ENCODE measurements around the gene ZNF407.

The ZNF407 gene

DNA sequence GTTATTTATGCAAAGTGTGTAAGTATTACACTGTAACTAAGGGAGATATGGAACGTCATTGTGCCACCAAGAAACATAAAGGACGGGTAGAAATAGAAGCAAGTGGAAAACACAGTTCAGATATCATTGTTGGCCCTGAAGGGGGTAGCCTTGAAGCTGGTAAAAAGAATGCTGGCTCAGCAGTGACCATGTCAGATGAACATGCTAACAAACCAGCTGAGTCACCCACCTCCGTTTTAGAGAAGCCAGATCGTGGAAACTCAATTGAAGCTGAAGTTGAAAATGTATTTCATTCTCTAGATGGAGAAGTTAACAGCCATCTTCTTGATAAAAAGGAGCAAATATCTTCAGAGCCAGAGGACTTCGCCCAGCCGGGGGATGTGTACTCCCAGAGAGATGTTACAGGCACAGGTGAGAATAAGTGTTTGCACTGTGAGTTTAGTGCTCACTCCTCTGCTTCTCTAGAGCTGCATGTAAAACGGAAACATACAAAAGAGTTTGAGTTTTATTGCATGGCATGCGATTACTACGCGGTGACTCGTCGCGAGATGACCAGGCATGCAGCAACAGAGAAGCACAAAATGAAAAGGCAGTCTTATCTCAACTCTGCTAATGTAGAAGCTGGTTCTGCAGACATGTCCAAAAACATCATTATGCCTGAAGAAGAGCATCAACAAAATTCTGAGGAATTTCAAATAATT, 36.1 kb downstream of the ZNF407 start:
- Histone ChIP-seq H3K4me3 (ENCODE audit: insufficient read length, low read depth) (no peak overlapping the region), H3K9me3 (ENCODE audit: insufficient read depth, low read length) (no peaks in the 10 kb centered on the region), H3K36me3 (ENCODE audit: insufficient read depth, insufficient read length, low read length) (peaks cover 36% of the 10 kb centered on the region), H3K9ac (ENCODE audit: insufficient read length, low read depth) (no peak overlapping the region), H3K27me3 (ENCODE audit: insufficient read depth, insufficient read length) (no peaks in the 10 kb centered on the region), H3K4me1 (ENCODE audit: insufficient read depth, insufficient read length) (peaks cover 2% of the 10 kb centered on the region)
- no peak for TF ChIP-seq YY1 (IDR thresholded peaks at IDR 0.05; ENCODE audit: insufficient read depth, insufficient read length)
- no peak for TF ChIP-seq ZNF274 (IDR thresholded peaks at IDR 0.05; ENCODE audit: low read depth, low read length)
- TF ChIP-seq SUZ12 (IDR thresholded peaks at IDR 0.05; ENCODE audit: extremely low read depth, insufficient read depth, insufficient read length): no peak
- DNase-seq (ENCODE audit: low read depth, low spot score): no peak

DNA sequence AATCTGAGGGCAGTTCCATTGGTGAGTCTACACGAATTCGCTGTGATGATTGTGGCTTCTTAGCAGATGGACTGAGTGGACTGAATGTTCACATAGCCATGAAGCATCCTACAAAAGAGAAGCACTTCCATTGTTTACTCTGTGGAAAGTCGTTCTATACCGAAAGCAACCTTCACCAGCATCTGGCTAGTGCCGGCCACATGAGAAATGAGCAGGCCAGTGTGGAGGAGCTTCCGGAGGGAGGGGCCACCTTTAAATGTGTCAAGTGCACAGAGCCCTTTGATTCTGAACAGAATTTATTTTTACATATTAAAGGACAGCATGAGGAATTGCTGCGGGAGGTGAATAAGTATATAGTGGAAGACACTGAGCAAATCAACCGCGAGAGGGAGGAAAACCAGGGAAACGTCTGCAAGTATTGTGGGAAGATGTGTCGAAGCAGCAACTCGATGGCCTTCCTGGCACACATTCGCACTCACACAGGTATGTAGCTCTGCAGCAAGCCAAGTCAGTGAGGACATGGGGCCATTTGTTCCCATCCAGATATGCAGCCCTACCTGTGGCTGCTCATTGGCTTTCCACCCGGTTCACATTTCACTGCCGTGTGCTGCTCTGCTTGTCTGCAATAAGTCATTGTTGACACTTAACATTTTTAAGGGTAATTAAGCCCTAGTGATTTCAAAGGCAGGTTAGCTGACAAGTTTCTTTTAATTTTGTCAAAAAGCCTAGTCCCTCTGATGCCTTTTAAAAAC, 37.7 kb downstream of the ZNF407 start:
- H3K36me3 ChIP-seq (ENCODE audit: insufficient read depth, insufficient read length, low read length): peaks cover 36% of the 10 kb centered on the region
- H3K9me3 ChIP-seq (ENCODE audit: insufficient read depth, low read length): no peaks in the 10 kb centered on the region
- no peak for DNase-seq (ENCODE audit: low read depth, low spot score)
- H3K4me1 ChIP-seq (ENCODE audit: insufficient read depth, insufficient read length): peaks cover 2% of the 10 kb centered on the region
- TF ChIP-seq SUZ12 (IDR thresholded peaks at IDR 0.05; ENCODE audit: extremely low read depth, insufficient read depth, insufficient read length) (no peak), YY1 (IDR thresholded peaks at IDR 0.05; ENCODE audit: insufficient read depth, insufficient read length) (no peak), ZNF274 (IDR thresholded peaks at IDR 0.05; ENCODE audit: low read depth, low read length) (no peak)
- no peak overlapping the region for H3K4me3 ChIP-seq (ENCODE audit: insufficient read length, low read depth)
- H3K27me3 ChIP-seq (ENCODE audit: insufficient read depth, insufficient read length): no peaks in the 10 kb centered on the region
- no peak overlapping the region for H3K9ac ChIP-seq (ENCODE audit: insufficient read length, low read depth)

DNA sequence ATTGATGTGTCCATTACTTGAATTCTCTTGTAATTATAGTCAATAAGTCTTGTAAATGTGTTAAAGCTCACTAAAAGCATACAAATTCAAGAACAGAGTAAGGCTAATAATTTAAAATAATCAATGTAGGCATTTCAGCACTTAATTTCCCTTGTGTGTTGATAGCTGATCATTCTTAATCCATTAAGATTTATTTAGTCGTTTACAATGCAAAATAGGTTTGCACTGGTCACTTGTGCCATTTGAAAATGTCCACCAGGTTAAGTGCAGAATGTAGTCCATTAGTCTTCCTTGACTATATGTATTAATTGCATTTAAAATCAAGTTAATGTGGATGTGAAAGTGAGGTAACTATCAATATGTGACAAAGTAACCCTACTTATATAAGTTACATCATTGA, 39.4 kb downstream of the ZNF407 start:
- Histone ChIP-seq H3K27me3 (ENCODE audit: insufficient read depth, insufficient read length) (no peaks in the 10 kb centered on the region), H3K4me1 (ENCODE audit: insufficient read depth, insufficient read length) (peaks cover 2% of the 10 kb centered on the region), H3K36me3 (ENCODE audit: insufficient read depth, insufficient read length, low read length) (peaks cover 36% of the 10 kb centered on the region), H3K4me3 (ENCODE audit: insufficient read length, low read depth) (no peak overlapping the region), H3K9ac (ENCODE audit: insufficient read length, low read depth) (no peak overlapping the region), H3K9me3 (ENCODE audit: insufficient read depth, low read length) (no peaks in the 10 kb centered on the region)
- TF ChIP-seq YY1 (IDR thresholded peaks at IDR 0.05; ENCODE audit: insufficient read depth, insufficient read length) (no peak), ZNF274 (IDR thresholded peaks at IDR 0.05; ENCODE audit: low read depth, low read length) (no peak), SUZ12 (IDR thresholded peaks at IDR 0.05; ENCODE audit: extremely low read depth, insufficient read depth, insufficient read length) (no peak)
- no peak for DNase-seq (ENCODE audit: low read depth, low spot score)

DNA sequence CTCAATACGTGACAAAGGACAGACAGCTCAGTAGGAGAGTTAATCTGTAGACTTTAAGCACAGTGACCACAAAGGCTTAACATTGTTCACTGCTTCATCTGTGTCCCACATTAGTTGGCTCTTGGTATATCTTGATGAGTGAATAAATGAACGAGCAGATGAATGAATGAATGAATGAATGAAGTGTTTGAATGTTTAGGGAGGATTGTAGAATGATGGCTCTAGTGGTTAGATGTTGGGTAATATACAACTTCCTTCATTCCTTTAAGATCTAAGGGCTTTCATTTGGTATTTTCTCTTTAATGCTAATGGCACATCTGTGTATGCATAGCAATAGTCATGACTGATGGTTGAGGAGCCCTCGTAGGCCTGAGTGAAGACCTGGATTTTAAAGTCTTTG, 40.5 kb downstream of the ZNF407 start:
- DNase-seq (ENCODE audit: low read depth, low spot score): no peak
- Histone ChIP-seq H3K9me3 (ENCODE audit: insufficient read depth, low read length) (no peaks in the 10 kb centered on the region), H3K4me1 (ENCODE audit: insufficient read depth, insufficient read length) (peaks cover 2% of the 10 kb centered on the region), H3K4me3 (ENCODE audit: insufficient read length, low read depth) (no peak overlapping the region), H3K27me3 (ENCODE audit: insufficient read depth, insufficient read length) (no peaks in the 10 kb centered on the region), H3K36me3 (ENCODE audit: insufficient read depth, insufficient read length, low read length) (peaks cover 28% of the 10 kb centered on the region), H3K9ac (ENCODE audit: insufficient read length, low read depth) (no peak overlapping the region)
- TF ChIP-seq SUZ12 (IDR thresholded peaks at IDR 0.05; ENCODE audit: extremely low read depth, insufficient read depth, insufficient read length) (no peak), ZNF274 (IDR thresholded peaks at IDR 0.05; ENCODE audit: low read depth, low read length) (no peak)

DNA sequence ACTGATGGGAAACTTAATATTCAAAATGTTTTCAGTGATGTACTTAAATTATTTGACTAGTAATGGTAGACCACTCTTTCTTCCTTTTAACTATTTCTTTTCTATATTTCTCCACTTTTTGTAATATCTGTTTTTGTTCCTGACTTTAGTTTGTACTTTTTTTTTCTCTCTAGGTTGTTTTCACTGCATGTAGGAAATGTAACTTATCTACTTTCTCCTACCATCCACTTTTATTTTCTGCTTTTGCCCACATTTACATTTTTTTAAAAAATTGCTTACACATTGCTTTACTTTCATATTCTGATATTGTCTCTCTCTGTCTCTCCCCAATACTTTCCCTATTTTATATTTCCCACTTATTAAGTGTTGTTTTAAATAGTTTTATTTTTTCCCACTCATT, 47.0 kb downstream of the ZNF407 start:
- Histone ChIP-seq H3K9me3 (ENCODE audit: insufficient read depth, low read length) (no peaks in the 10 kb centered on the region; the same call in 1 of the 2 replicates), H3K4me3 (ENCODE audit: insufficient read length, low read depth) (no peak overlapping the region), H3K9ac (ENCODE audit: insufficient read length, low read depth) (no peak overlapping the region), H3K36me3 (ENCODE audit: insufficient read depth, insufficient read length, low read length) (peaks cover 10% of the 10 kb centered on the region), H3K27me3 (ENCODE audit: insufficient read depth, insufficient read length) (no peaks in the 10 kb centered on the region), H3K4me1 (ENCODE audit: insufficient read depth, insufficient read length) (no peaks in the 10 kb centered on the region)
- DNase-seq (ENCODE audit: low read depth, low spot score): no peak
- no peak for TF ChIP-seq SUZ12 (IDR thresholded peaks at IDR 0.05; ENCODE audit: extremely low read depth, insufficient read depth, insufficient read length)
- TF ChIP-seq ZNF274 (IDR thresholded peaks at IDR 0.05; ENCODE audit: low read depth, low read length): no peak
- TF ChIP-seq YY1 (IDR thresholded peaks at IDR 0.05; ENCODE audit: insufficient read depth, insufficient read length): no peak

DNA sequence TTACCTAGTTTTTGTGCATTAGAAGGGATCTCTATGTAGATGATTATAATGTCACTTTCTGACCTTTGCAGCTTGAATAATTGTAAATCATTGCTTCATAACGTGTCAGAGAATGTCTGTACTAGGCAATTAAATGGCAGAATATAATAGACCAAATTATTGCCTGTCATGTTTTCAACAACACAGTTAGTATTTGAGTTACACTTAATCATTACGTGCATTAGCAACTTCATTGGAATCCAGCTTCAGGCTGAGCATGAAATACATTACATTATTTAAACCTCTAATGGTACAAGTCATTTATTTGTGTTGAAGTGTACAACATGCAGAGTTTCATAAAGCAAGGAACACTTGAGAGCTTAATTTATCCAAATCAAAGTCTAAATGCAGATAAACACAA, 48.0 kb downstream of the ZNF407 start:
- no peak for DNase-seq (ENCODE audit: low read depth, low spot score)
- no peak for TF ChIP-seq SUZ12 (IDR thresholded peaks at IDR 0.05; ENCODE audit: extremely low read depth, insufficient read depth, insufficient read length)
- TF ChIP-seq YY1 (IDR thresholded peaks at IDR 0.05; ENCODE audit: insufficient read depth, insufficient read length): no peak
- TF ChIP-seq ZNF274 (IDR thresholded peaks at IDR 0.05; ENCODE audit: low read depth, low read length): no peak
- H3K4me3 ChIP-seq (ENCODE audit: insufficient read length, low read depth): no peak overlapping the region
- no peaks in the 10 kb centered on the region for H3K27me3 ChIP-seq (ENCODE audit: insufficient read depth, insufficient read length)
- H3K4me1 ChIP-seq (ENCODE audit: insufficient read depth, insufficient read length): no peaks in the 10 kb centered on the region
- H3K9me3 ChIP-seq (ENCODE audit: insufficient read depth, low read length): no peaks in the 10 kb centered on the region; the same call in 1 of the 2 replicates
- peaks cover 10% of the 10 kb centered on the region for H3K36me3 ChIP-seq (ENCODE audit: insufficient read depth, insufficient read length, low read length)
- no peak overlapping the region for H3K9ac ChIP-seq (ENCODE audit: insufficient read length, low read depth)

DNA sequence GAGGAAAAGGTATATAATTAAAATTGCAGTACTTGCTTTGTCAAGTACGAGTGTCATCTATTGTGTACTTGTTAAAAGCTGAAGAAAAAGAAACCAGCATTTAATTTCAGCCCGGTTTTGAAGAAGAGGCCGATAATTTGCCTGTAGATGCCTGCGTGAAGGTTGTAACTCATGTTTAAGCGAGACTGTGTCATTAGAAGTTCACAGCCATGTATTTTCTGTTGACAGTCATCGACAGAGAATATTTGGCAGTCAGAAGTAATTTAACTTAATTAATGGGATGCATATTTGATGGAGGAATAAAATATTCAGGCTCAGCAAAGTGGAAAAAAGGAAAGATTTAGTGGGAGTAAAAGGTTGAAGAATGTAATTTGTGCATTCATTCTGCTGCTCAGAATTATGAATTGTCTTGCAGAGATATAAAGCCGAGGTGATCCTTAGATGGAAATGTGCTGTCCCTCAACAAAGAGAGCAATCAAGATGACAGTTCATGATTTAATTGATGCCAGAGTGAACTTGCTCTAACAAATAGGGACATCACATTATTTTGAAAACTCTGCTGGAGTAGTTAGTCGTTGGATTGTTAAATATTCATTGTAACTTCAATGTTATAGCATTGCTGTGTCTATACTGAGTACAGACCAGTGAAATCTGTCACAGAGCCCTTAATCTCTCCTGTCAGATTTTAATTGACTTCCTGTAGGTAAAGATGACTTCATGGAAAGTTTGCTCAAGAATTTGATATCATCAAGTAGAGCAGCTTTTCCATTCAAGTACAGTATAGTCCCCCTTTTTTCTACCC, 53.9 kb downstream of the ZNF407 start:
- H3K36me3 ChIP-seq (ENCODE audit: insufficient read depth, insufficient read length, low read length): peaks cover 7% of the 10 kb centered on the region
- H3K4me3 ChIP-seq (ENCODE audit: insufficient read length, low read depth): no peak overlapping the region
- no peak overlapping the region for H3K9ac ChIP-seq (ENCODE audit: insufficient read length, low read depth)
- no peaks in the 10 kb centered on the region; the same call in 1 of the 2 replicates for H3K9me3 ChIP-seq (ENCODE audit: insufficient read depth, low read length)
- TF ChIP-seq SUZ12 (IDR thresholded peaks at IDR 0.05; ENCODE audit: extremely low read depth, insufficient read depth, insufficient read length): no peak
- H3K27me3 ChIP-seq (ENCODE audit: insufficient read depth, insufficient read length): no peaks in the 10 kb centered on the region
- no peaks in the 10 kb centered on the region for H3K4me1 ChIP-seq (ENCODE audit: insufficient read depth, insufficient read length)
- no peak for DNase-seq (ENCODE audit: low read depth, low spot score)

All from NT2/D1 (cell line).